22Rv1 (cell line): Measurements from ENCODE around the gene TNK2.

Source experiments
- ZFX ChIP-seq: fragments of 450-650 bp; IDR thresholded peaks from 2 replicates; pipeline ENCODE4 v1.6.1; 2017; ENCODE audit warnings: antibody characterized with exemption, borderline replicate concordance
- TF ChIP-seq, protein P1 (sequence below): fragments of 450-650 bp; IDR thresholded peaks from 2 replicates; pipeline ENCODE4 v1.5.1; 2017; ENCODE audit warnings: mild to moderate bottlenecking

DNA sequence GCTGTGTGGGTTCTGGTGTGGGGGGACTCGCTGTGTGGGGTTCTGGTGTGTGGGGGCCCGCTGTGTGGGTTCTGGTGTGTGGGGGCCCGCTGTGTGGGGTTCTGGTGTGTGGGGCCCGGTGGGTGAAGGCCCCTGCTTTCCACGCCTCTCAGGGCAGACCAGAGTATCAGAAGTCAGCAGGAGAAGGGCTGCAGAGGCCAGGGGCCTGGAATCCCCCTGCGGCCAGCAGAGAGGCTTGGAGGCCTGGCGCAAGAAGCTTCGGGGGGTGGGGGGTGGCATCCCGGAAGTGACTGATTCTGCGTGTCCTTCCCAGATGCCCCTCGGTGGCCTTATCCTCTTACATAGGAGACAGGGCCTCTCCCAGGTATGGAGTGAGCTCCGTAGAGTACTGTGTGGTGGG is 37.4 kb downstream of the TNK2 start:
- TF ChIP-seq, protein P1, sequence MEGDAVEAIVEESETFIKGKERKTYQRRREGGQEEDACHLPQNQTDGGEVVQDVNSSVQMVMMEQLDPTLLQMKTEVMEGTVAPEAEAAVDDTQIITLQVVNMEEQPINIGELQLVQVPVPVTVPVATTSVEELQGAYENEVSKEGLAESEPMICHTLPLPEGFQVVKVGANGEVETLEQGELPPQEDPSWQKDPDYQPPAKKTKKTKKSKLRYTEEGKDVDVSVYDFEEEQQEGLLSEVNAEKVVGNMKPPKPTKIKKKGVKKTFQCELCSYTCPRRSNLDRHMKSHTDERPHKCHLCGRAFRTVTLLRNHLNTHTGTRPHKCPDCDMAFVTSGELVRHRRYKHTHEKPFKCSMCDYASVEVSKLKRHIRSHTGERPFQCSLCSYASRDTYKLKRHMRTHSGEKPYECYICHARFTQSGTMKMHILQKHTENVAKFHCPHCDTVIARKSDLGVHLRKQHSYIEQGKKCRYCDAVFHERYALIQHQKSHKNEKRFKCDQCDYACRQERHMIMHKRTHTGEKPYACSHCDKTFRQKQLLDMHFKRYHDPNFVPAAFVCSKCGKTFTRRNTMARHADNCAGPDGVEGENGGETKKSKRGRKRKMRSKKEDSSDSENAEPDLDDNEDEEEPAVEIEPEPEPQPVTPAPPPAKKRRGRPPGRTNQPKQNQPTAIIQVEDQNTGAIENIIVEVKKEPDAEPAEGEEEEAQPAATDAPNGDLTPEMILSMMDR = no peak
- no peak for TF ChIP-seq ZFX
